Activated CD4-positive, alpha-beta T cell treated with anti-CD3 and anti-CD28 coated beads, Interleukin-2, amount 50 U/mL, for 24 hours (primary cell): ENCODE results near the gene NMD3.
A peak's percentile ranks its signal among the peaks of the same experiment; 100 is the strongest.
"Not testable (repeated sequence)": the region's sequence is repeated elsewhere in the genome, so short reads cannot be mapped to it uniquely, and the experiment has no call there.

Experiments
- DNase-seq, 2 donors: peaks; one replicate each; pipeline ENCODE4 v3.0.0-alpha.2; 2020; ENCODE audit warnings: low read depth in 1 of 2, low spot score in 1 of 2

The NMD3 gene

GRCh38 chr3:161220850-161221753 is at the start of gene NMD3:
Gene NMD3, plus strand, starts transcription at chr3:161221311. Its CDS starts 703 bp downstream, at chr3:161222014.
- peak; percentile 83 to 91 for DNase-seq

- DNase-seq, result no peak
These were observed 49.2 kb upstream of the NMD3 start for GRCh38 chr3:161171639-161172552.

GRCh38 chr3:161175506-161175905 is 45.6 kb upstream of the NMD3 start:
- DNase-seq, result no peak

GRCh38 chr3:161177991-161178390 is 43.1 kb upstream of the NMD3 start:
- DNase-seq, result no peak

- DNase-seq, result not testable (repeated sequence)
These were observed 39.7 kb upstream of the NMD3 start for GRCh38 chr3:161181371-161181770.

- DNase-seq, result no peak
These were observed 34.1 kb upstream of the NMD3 start for GRCh38 chr3:161187046-161187445.

GRCh38 chr3:161197855-161198850 is 23.0 kb upstream of the NMD3 start:
- DNase-seq, result no peak

GRCh38 chr3:161199926-161200325 is 21.2 kb upstream of the NMD3 start:
- no peak for DNase-seq

- no peak for DNase-seq
These were observed 17.5 kb upstream of the NMD3 start for GRCh38 chr3:161203485-161204098.

GRCh38 chr3:161208931-161209330 is 12.2 kb upstream of the NMD3 start:
- no peak for DNase-seq

GRCh38 chr3:161212171-161212771 is 8.8 kb upstream of the NMD3 start:
- DNase-seq, result no peak

- DNase-seq, result no peak
These were observed 8.2 kb upstream of the NMD3 start for GRCh38 chr3:161212906-161213305.

GRCh38 chr3:161213644-161214043 is 7.5 kb upstream of the NMD3 start:
- DNase-seq, result no peak

- no peak for DNase-seq
These were observed 5.9 kb upstream of the NMD3 start for GRCh38 chr3:161215185-161215584.

GRCh38 chr3:161217496-161217895 is 3.6 kb upstream of the NMD3 start:
- no peak for DNase-seq

GRCh38 chr3:161219495-161219894 is 1.6 kb upstream of the NMD3 start:
- no peak for DNase-seq

- DNase-seq, result no peak
These were observed 892 bp downstream of the NMD3 start for GRCh38 chr3:161221806-161222600.

- DNase-seq, result no peak
These were observed 1.6 kb downstream of the NMD3 start for GRCh38 chr3:161222662-161223061.

GRCh38 chr3:161224786-161225185 is 3.7 kb downstream of the NMD3 start:
- DNase-seq, result no peak
